Cardiac muscle cell (in vitro differentiated cells and primary cell): ENCODE measurements around the gene EXOC4. TPM values are rescaled to one million over a fixed set of nuclear protein-coding genes. Genes with fewer than 3 reads are reported as not detected.

ENCODE experiments used
- DNase-seq, 2 donors: peaks; one replicate each; pipeline versions ENCODE4 v3.0.0 to v3.0.0-alpha.2; 2010 to 2017; ENCODE audit warnings: low read depth in 1 of 2, low spot score in 1 of 2
- H3K27ac ChIP-seq: fragments of 200-600 bp; sonication (generic); 2 replicates; pipeline ENCODE4 v1.5.1; 2016
- H3K27me3 ChIP-seq: fragments of 200-600 bp; sonication (generic); 2 replicates; pipeline ENCODE4 v1.6.0; 2016; ENCODE audit warnings: control low read depth
- H3K36me3 ChIP-seq: fragments of 200-600 bp; sonication (generic); 2 replicates; pipeline ENCODE4 v1.5.1; 2016; ENCODE audit warnings: control low read depth
- H3K4me1 ChIP-seq: fragments of 200-600 bp; sonication (generic); 2 replicates; pipeline ENCODE4 v1.8.1; 2017; ENCODE audit warnings: low read depth, mild to moderate bottlenecking, mixed run types
- H3K4me3 ChIP-seq: fragments of 200-600 bp; sonication (generic); 2 replicates; pipeline ENCODE4 v1.5.1; 2016; ENCODE audit warnings: mild to moderate bottlenecking
- H3K9me3 ChIP-seq: fragments of 200-600 bp; sonication (generic); 2 replicates; pipeline ENCODE4 v1.5.1; 2017; ENCODE audit warnings: low read depth, mild to moderate bottlenecking, control low read depth
- CTCF ChIP-seq: IDR thresholded peaks from 2 replicates; pipeline ENCODE4 v1.5.1; 2012; ENCODE audit warnings: low read depth, mild to moderate bottlenecking, low read length
- polyA plus RNA-seq: library from polyadenylated mRNA; unstranded; fragments of >200 nt; fragmentation: Nextera tagmentation; extraction: Ambion mirVana; gene quantifications from 2 replicates; pipeline ENCODE4 v1.2.1, GENCODE V29; 2016
- total RNA-seq: library from RNA; depleted of rRNA; stranded (reverse); fragments of >200 nt; gene quantifications from 2 replicates; pipeline ENCODE4 v1.2.3, GENCODE V29; 2016

The EXOC4 gene
- total and polyA plus RNA-seq, 2 experiments from 2014 or later = 33.6 to 46.0 TPM

GRCh38 chr7:133389727-133390126, 136.8 kb downstream of the EXOC4 start:
- Histone ChIP-seq H3K9me3 (no peaks in the 10 kb centered on the region), H3K27me3 (peaks cover 58% of the 10 kb centered on the region), H3K4me3 (no peak overlapping the region), H3K27ac (no peak overlapping the region), H3K4me1 (peaks cover 10% of the 10 kb centered on the region), H3K36me3 (no peaks in the 10 kb centered on the region)
- TF ChIP-seq CTCF = no peak
- peak in 1 of 2 donors; percentile 33 for DNase-seq

GRCh38 chr7:133391206-133391605, 138.3 kb downstream of the EXOC4 start:
- Histone ChIP-seq H3K27ac (no peak overlapping the region), H3K4me3 (no peak overlapping the region), H3K9me3 (no peaks in the 10 kb centered on the region), H3K36me3 (no peaks in the 10 kb centered on the region), H3K27me3 (peaks cover 59% of the 10 kb centered on the region), H3K4me1 (peaks cover 7% of the 10 kb centered on the region)
- no peak for TF ChIP-seq CTCF
- DNase-seq = no peak

GRCh38 chr7:133394369-133394768, 141.5 kb downstream of the EXOC4 start:
- H3K4me3 ChIP-seq = no peak overlapping the region
- DNase-seq = no peak
- H3K27me3 ChIP-seq = peaks cover 44% of the 10 kb centered on the region
- H3K9me3 ChIP-seq = no peaks in the 10 kb centered on the region
- H3K4me1 ChIP-seq = no peaks in the 10 kb centered on the region
- H3K27ac ChIP-seq = no peak overlapping the region
- H3K36me3 ChIP-seq = no peaks in the 10 kb centered on the region
- TF ChIP-seq CTCF = no peak

- no peak overlapping the region for H3K27ac ChIP-seq
- peaks cover 37% of the 10 kb centered on the region for H3K27me3 ChIP-seq
- DNase-seq = no peak
- no peak for TF ChIP-seq CTCF
- H3K4me3 ChIP-seq = no peak overlapping the region
- H3K36me3 ChIP-seq = no peaks in the 10 kb centered on the region
- H3K4me1 ChIP-seq = no peaks in the 10 kb centered on the region
- H3K9me3 ChIP-seq = no peaks in the 10 kb centered on the region
Observed at GRCh38 chr7:133395551-133395950, 142.7 kb downstream of the EXOC4 start.

GRCh38 chr7:133398506-133398905, 145.6 kb downstream of the EXOC4 start:
- H3K36me3 ChIP-seq = no peaks in the 10 kb centered on the region
- no peak for DNase-seq
- no peak overlapping the region for H3K27ac ChIP-seq
- H3K9me3 ChIP-seq = no peaks in the 10 kb centered on the region
- peaks cover 11% of the 10 kb centered on the region for H3K27me3 ChIP-seq
- H3K4me1 ChIP-seq = no peaks in the 10 kb centered on the region
- no peak for TF ChIP-seq CTCF
- no peak overlapping the region for H3K4me3 ChIP-seq

GRCh38 chr7:133401225-133401624, 148.3 kb downstream of the EXOC4 start:
- no peaks in the 10 kb centered on the region for H3K36me3 ChIP-seq
- no peaks in the 10 kb centered on the region for H3K4me1 ChIP-seq
- H3K9me3 ChIP-seq = no peaks in the 10 kb centered on the region
- no peak for TF ChIP-seq CTCF
- H3K27me3 ChIP-seq = no peaks in the 10 kb centered on the region
- no peak overlapping the region for H3K4me3 ChIP-seq
- no peak overlapping the region for H3K27ac ChIP-seq
- DNase-seq = no peak
